ENCODE results near the gene TNFRSF19. TPM values are rescaled to one million over a fixed set of nuclear protein-coding genes. Genes with fewer than 3 reads are reported as not detected.

Gene TNFRSF19
- total RNA-seq, 1 donor from 2014 or later = 19.0 TPM

- Mint-ChIP-seq H3K27me3 (peaks cover 14% of the 10 kb centered on the region), H3K9me3 (ENCODE audit: low read depth) (peaks cover 7% of the 10 kb centered on the region), H3K4me3 (ENCODE audit: low read depth) (no peak overlapping the region), H3K36me3 (ENCODE audit: insufficient read depth) (no peaks in the 10 kb centered on the region), H3K27ac (no peak overlapping the region), H3K4me1 (ENCODE audit: low read depth) (no peaks in the 10 kb centered on the region)
- no peak for DNase-seq (ENCODE audit: low spot score, unreplicated experiment)
- no peak for TF ChIP-seq CTCF (IDR thresholded peaks at IDR 0.05; ENCODE audit: unreplicated experiment)
Observed at GRCh38 chr13:23544668-23545067, 25.5 kb upstream of the TNFRSF19 start.

- Mint-ChIP-seq H3K27ac (no peak overlapping the region), H3K4me1 (ENCODE audit: low read depth) (peaks cover 6% of the 10 kb centered on the region), H3K27me3 (peaks cover 14% of the 10 kb centered on the region), H3K4me3 (ENCODE audit: low read depth) (peak overlapping the region; percentile 69), H3K36me3 (ENCODE audit: insufficient read depth) (no peaks in the 10 kb centered on the region), H3K9me3 (ENCODE audit: low read depth) (no peaks in the 10 kb centered on the region)
- DNase-seq (ENCODE audit: low spot score, unreplicated experiment) = no peak
- no peak for TF ChIP-seq CTCF (IDR thresholded peaks at IDR 0.05; ENCODE audit: unreplicated experiment)
Observed at GRCh38 chr13:23547000-23547590, 23.1 kb upstream of the TNFRSF19 start.

- Mint-ChIP-seq H3K4me3 (ENCODE audit: low read depth) (no peak overlapping the region), H3K4me1 (ENCODE audit: low read depth) (peaks cover 9% of the 10 kb centered on the region), H3K9me3 (ENCODE audit: low read depth) (no peaks in the 10 kb centered on the region), H3K27ac (no peak overlapping the region), H3K36me3 (ENCODE audit: insufficient read depth) (no peaks in the 10 kb centered on the region), H3K27me3 (peaks cover 13% of the 10 kb centered on the region)
- DNase-seq (ENCODE audit: low spot score, unreplicated experiment) = no peak
- no peak for TF ChIP-seq CTCF (IDR thresholded peaks at IDR 0.05; ENCODE audit: unreplicated experiment)
Observed at GRCh38 chr13:23549724-23550123, 20.5 kb upstream of the TNFRSF19 start.

- DNase-seq (ENCODE audit: low spot score, unreplicated experiment) = no peak
- no peak for TF ChIP-seq CTCF (IDR thresholded peaks at IDR 0.05; ENCODE audit: unreplicated experiment)
Observed at GRCh38 chr13:23550163-23550562, 20.0 kb upstream of the TNFRSF19 start.

GRCh38 chr13:23551213-23552008, 18.8 kb upstream of the TNFRSF19 start:
- H3K4me3 Mint-ChIP-seq (ENCODE audit: low read depth) = no peak overlapping the region
- H3K27me3 Mint-ChIP-seq = peaks cover 9% of the 10 kb centered on the region
- no peaks in the 10 kb centered on the region for H3K36me3 Mint-ChIP-seq (ENCODE audit: insufficient read depth)
- H3K9me3 Mint-ChIP-seq (ENCODE audit: low read depth) = no peaks in the 10 kb centered on the region
- DNase-seq (ENCODE audit: low spot score, unreplicated experiment) = no peak
- no peak for TF ChIP-seq CTCF (IDR thresholded peaks at IDR 0.05; ENCODE audit: unreplicated experiment)
- H3K4me1 Mint-ChIP-seq (ENCODE audit: low read depth) = peaks cover 10% of the 10 kb centered on the region
- no peak overlapping the region for H3K27ac Mint-ChIP-seq

More at GRCh38 chr13:23550163-23550562, 20.0 kb upstream of the TNFRSF19 start:
- no peaks in the 10 kb centered on the region for H3K9me3 Mint-ChIP-seq (ENCODE audit: low read depth)
- H3K4me3 Mint-ChIP-seq (ENCODE audit: low read depth) = no peak overlapping the region
- H3K27me3 Mint-ChIP-seq = peaks cover 9% of the 10 kb centered on the region
- H3K4me1 Mint-ChIP-seq (ENCODE audit: low read depth) = peaks cover 9% of the 10 kb centered on the region
- H3K36me3 Mint-ChIP-seq (ENCODE audit: insufficient read depth) = no peaks in the 10 kb centered on the region
- no peak overlapping the region for H3K27ac Mint-ChIP-seq

Measured in progenitor cell of endocrine pancreas (in vitro differentiated cells).